ENCODE data around the gene MAP3K1. TPM values are rescaled to one million over a fixed set of nuclear protein-coding genes. Genes with fewer than 3 reads are reported as not detected.

The MAP3K1 gene
- total RNA-seq, 1 donor: 125 TPM

- no peaks in the 10 kb centered on the region for H3K4me1 ChIP-seq (ENCODE audit: insufficient read depth, low read length)
- H3K4me3 ChIP-seq (ENCODE audit: low read length): no peak overlapping the region
- H3K27me3 ChIP-seq (ENCODE audit: insufficient read depth, low read length): no peaks in the 10 kb centered on the region
- H3K9me3 ChIP-seq (ENCODE audit: low read depth, low read length): no peaks in the 10 kb centered on the region
These were observed 123.5 kb downstream of the MAP3K1 start for GRCh38 chr5:56938858-56939257.

- Histone ChIP-seq H3K4me3 (ENCODE audit: low read length) (no peak overlapping the region), H3K4me1 (ENCODE audit: insufficient read depth, low read length) (no peaks in the 10 kb centered on the region), H3K9me3 (ENCODE audit: low read depth, low read length) (no peaks in the 10 kb centered on the region), H3K27me3 (ENCODE audit: insufficient read depth, low read length) (no peaks in the 10 kb centered on the region)
These were observed 126.6 kb downstream of the MAP3K1 start for GRCh38 chr5:56941981-56942380.

Other genes starting within 250 kb of the MAP3K1 start
- 5.6 TPM for gene SETD9, start 94.0 kb downstream of the MAP3K1 start, total RNA-seq
- gene MIER3, start 136.6 kb downstream of the MAP3K1 start, total RNA-seq: 64.3 TPM

Data from mononuclear cell (primary cell).